Measurements from ENCODE around the gene PRICKLE2.

- TF ChIP-seq JUN (CRISPR knock-in tag; IDR thresholded peaks at IDR 0.05): no peak
- no peak for TF ChIP-seq CTCF (IDR thresholded peaks at IDR 0.05)
- TF ChIP-seq USF1 (CRISPR knock-in tag; IDR thresholded peaks at IDR 0.05): no peak
These were observed 11.9 kb downstream of the PRICKLE2 start for GRCh38 chr3:64213224-64213878.
